GM12864 (cell line): ENCODE measurements around the gene TMEM178B.

Experiments
- DNase-seq: peaks from one replicate; pipeline ENCODE4 v3.0.0-alpha.2; 2011; ENCODE audit warnings: low read depth
- H3K4me3 ChIP-seq: 2 replicates; pipeline ENCODE4 v1.5.1; 2011; ENCODE audit warnings: mild to moderate bottlenecking, low read depth, low read length, control low read depth
- CTCF ChIP-seq: IDR thresholded peaks from 2 replicates; pipeline ENCODE4 v1.5.1; 2011; ENCODE audit warnings: low read depth, mild to moderate bottlenecking, moderate library complexity, low read length, control low read depth, inconsistent platforms; ENCODE audit errors: missing control alignments

TMEM178B gene

GRCh38 chr7:141287936-141288335 is 214.1 kb downstream of the TMEM178B start:
- TF ChIP-seq CTCF = no peak

GRCh38 chr7:141288626-141289025 is 214.8 kb downstream of the TMEM178B start:
- DNase-seq = no peak
- TF ChIP-seq CTCF = no peak
- no peak overlapping the region for H3K4me3 ChIP-seq

More at GRCh38 chr7:141287936-141288335, 214.1 kb downstream of the TMEM178B start:
- H3K4me3 ChIP-seq = no peak overlapping the region
- no peak for DNase-seq

- no peak for DNase-seq
- no peak overlapping the region for H3K4me3 ChIP-seq
- no peak for TF ChIP-seq CTCF
Observed at GRCh38 chr7:141290365-141290764, 216.5 kb downstream of the TMEM178B start.

GRCh38 chr7:141290973-141291372 is 217.1 kb downstream of the TMEM178B start:
- TF ChIP-seq CTCF = no peak
- no peak overlapping the region; the same call in 1 of the 2 replicates for H3K4me3 ChIP-seq
- DNase-seq = no peak

GRCh38 chr7:141291541-141291940 is 217.7 kb downstream of the TMEM178B start:
- TF ChIP-seq CTCF = no peak
- no peak overlapping the region; the same call in 1 of the 2 replicates for H3K4me3 ChIP-seq
- no peak for DNase-seq

- TF ChIP-seq CTCF = no peak
- DNase-seq = no peak
- no peak overlapping the region for H3K4me3 ChIP-seq
Observed at GRCh38 chr7:141294143-141294829, 220.4 kb downstream of the TMEM178B start.

GRCh38 chr7:141295367-141295895 is 221.6 kb downstream of the TMEM178B start:
- no peak for TF ChIP-seq CTCF
- DNase-seq = no peak
- no peak overlapping the region for H3K4me3 ChIP-seq
